Fibroblast of skin of abdomen (primary cell): ENCODE data around the gene ZDHHC24.

Experiments used
- DNase-seq: peaks from one replicate; pipeline ENCODE4 v3.0.0-alpha.2; 2013

The ZDHHC24 gene

GRCh38 chr11:66471142-66471541, 74.7 kb downstream of the ZDHHC24 start:
- DNase-seq = no peak
